Natural killer cell (primary cell): ENCODE results near the gene GCLC. TPM values are rescaled to one million over a fixed set of nuclear protein-coding genes. Genes with fewer than 3 reads are reported as not detected.

Experiments
- ATAC-seq, 3 donors: fragments of 150-1000 bp in 2 of 3; fragments of 200-7000 bp in 1 of 3; cut with Tn5 transposase; 1 replicate in 1 of 3; 2 replicates in 2 of 3; pipeline ENCODE4 v1.10.0; 2021; ENCODE audit warnings: mild to moderate bottlenecking in 2 of 3, moderate library complexity in 2 of 3
- DNase-seq, 2 donors: peaks; one replicate each; pipeline versions ENCODE4 v3.0.0 to v3.0.0-alpha.2; 2013 to 2021; ENCODE audit warnings: mixed read lengths in 1 of 2
- H3K27ac ChIP-seq: one replicate; pipeline ENCODE4 v1.5.1; 2013; ENCODE audit warnings: mild to moderate bottlenecking, low read length
- H3K27me3 ChIP-seq: one replicate; pipeline ENCODE4 v1.6.1; 2013; ENCODE audit warnings: low read length; ENCODE audit not compliant: control insufficient read depth, insufficient read depth
- H3K36me3 ChIP-seq: one replicate; pipeline ENCODE4 v1.6.1; 2013; ENCODE audit warnings: low read length; ENCODE audit not compliant: control insufficient read depth, insufficient read depth
- H3K4me1 ChIP-seq: one replicate; pipeline ENCODE4 v1.6.1; 2013; ENCODE audit warnings: low read length; ENCODE audit not compliant: control insufficient read depth, insufficient read depth
- H3K4me3 ChIP-seq: one replicate; pipeline ENCODE4 v1.5.1; 2013; ENCODE audit warnings: low read length
- H3K9me3 ChIP-seq: one replicate; pipeline ENCODE4 v1.6.1; 2013; ENCODE audit warnings: low read length; ENCODE audit not compliant: control insufficient read depth, insufficient read depth
- H3K27ac Mint-ChIP-seq, 2 donors: one replicate each; pipeline ENCODE4 v1.8.0; 2022; ENCODE audit warnings: mild to moderate bottlenecking in 2 of 2, mixed read lengths in 2 of 2, moderate library complexity in 1 of 2
- H3K27me3 Mint-ChIP-seq, 2 donors: one replicate each; pipeline ENCODE4 v1.8.0; 2022; ENCODE audit warnings: low read depth in 2 of 2, mixed read lengths in 2 of 2
- H3K36me3 Mint-ChIP-seq: one replicate; pipeline ENCODE4 v1.8.0; 2022; ENCODE audit warnings: mixed read lengths
- H3K4me1 Mint-ChIP-seq, 2 donors: one replicate each; pipeline ENCODE4 v1.8.0; 2022; ENCODE audit warnings: mixed read lengths in 2 of 2
- H3K4me3 Mint-ChIP-seq: one replicate; pipeline ENCODE4 v1.8.0; 2022; ENCODE audit warnings: mild to moderate bottlenecking, moderate library complexity, mixed read lengths
- H3K9me3 Mint-ChIP-seq, 2 donors: one replicate each; pipeline ENCODE4 v1.8.0; 2022; ENCODE audit warnings: mixed read lengths in 2 of 2
- WGBS: methylation state at CpG from one replicate; pipeline ENCODE4 v1.1.7; 2013; ENCODE audit warnings: missing lambda C conversion rate; ENCODE audit not compliant: insufficient coverage; 5-methylcytosine and 5-hydroxymethylcytosine counted together
- intact Hi-C: fragments of 100-400 bp; cut with micrococcal nuclease; formaldehyde crosslinking; loops from one replicate; pipeline ENCODE4 v1.14.2; 2022
- total RNA-seq, 4 donors: library from RNA; stranded (reverse); fragments of 120-200 nt in 1 of 4; gene quantifications; one replicate each; pipeline versions ENCODE4 v1.2.3 to v1.2.4, GENCODE V29; 2013 to 2022
- TF ChIP-seq, protein P1 (sequence below): fragments of 200-600 bp; IDR thresholded peaks from one replicate; pipeline ENCODE4 v1.8.0; 2022; ENCODE audit warnings: antibody characterized with exemption

GCLC gene
- total RNA-seq, 3 donors from 2014 or later (not counting 1 experiment from before 2014, with no cell fraction given), result 39.0 to 52.7 (median 39.2) TPM

DNA sequence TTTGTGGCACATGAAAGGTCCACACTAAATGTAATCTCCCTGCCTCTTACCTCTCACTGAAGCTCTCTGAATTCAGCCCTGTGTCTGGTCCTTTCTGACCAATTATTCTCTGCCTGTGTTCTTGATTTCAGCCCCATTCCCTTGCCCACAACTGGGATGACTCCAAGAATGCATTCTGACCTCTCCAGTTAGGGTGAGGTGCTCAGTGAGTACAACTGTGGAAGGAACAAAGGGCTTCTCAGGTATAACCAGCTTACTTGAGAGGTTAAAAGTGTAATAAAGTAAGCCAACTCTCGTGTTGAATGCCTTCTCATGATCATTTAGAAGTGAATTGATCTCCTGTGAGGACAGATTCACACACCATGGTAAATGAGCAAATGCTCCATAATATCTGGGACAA is 88.1 kb downstream of the GCLC start:
- 75% methylated on average over 1 of the region's 1 CpG for WGBS
- H3K9me3 Mint-ChIP-seq, result no peaks in the 10 kb centered on the region
- H3K27me3 Mint-ChIP-seq, result peaks cover 0 to 11% of the 10 kb centered on the region in 2 donors
- DNase-seq (no peak), ATAC-seq (no peak)
- Histone ChIP-seq H3K27me3 (no peaks in the 10 kb centered on the region), H3K9me3 (no peaks in the 10 kb centered on the region), H3K4me3 (no peak overlapping the region), H3K4me1 (no peaks in the 10 kb centered on the region), H3K27ac (no peak overlapping the region), H3K36me3 (no peaks in the 10 kb centered on the region)
- H3K4me3 Mint-ChIP-seq, result no peak overlapping the region
- intact Hi-C loops, result no loop called here
- TF ChIP-seq, protein P1, sequence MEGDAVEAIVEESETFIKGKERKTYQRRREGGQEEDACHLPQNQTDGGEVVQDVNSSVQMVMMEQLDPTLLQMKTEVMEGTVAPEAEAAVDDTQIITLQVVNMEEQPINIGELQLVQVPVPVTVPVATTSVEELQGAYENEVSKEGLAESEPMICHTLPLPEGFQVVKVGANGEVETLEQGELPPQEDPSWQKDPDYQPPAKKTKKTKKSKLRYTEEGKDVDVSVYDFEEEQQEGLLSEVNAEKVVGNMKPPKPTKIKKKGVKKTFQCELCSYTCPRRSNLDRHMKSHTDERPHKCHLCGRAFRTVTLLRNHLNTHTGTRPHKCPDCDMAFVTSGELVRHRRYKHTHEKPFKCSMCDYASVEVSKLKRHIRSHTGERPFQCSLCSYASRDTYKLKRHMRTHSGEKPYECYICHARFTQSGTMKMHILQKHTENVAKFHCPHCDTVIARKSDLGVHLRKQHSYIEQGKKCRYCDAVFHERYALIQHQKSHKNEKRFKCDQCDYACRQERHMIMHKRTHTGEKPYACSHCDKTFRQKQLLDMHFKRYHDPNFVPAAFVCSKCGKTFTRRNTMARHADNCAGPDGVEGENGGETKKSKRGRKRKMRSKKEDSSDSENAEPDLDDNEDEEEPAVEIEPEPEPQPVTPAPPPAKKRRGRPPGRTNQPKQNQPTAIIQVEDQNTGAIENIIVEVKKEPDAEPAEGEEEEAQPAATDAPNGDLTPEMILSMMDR, result no peak
- H3K27ac Mint-ChIP-seq, result no peak overlapping the region
- H3K4me1 Mint-ChIP-seq, result no peaks in the 10 kb centered on the region
- no peaks in the 10 kb centered on the region for H3K36me3 Mint-ChIP-seq

DNA sequence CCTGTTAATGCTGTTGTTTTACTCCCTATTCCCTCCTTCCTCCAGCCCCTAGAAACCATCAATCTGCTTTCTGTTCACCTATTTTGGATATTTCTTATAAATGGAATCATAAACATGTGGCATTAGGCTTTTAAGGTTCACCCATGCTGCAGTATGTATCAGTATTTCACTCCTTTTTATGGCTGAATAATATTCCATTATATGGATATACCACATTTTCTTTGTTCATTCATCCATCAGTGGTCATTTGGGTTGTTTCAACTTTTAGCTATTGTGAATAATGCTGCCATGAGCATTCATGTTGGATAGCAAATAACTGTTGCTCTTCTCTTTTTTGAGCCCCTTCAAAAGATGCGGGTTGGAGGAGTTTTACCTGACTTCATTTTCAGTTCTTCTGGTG is 89.2 kb downstream of the GCLC start:
- Mint-ChIP-seq H3K4me3 (no peak overlapping the region), H3K4me1 (no peaks in the 10 kb centered on the region), H3K36me3 (no peaks in the 10 kb centered on the region), H3K27ac (no peak overlapping the region), H3K27me3 (peaks cover 0 to 11% of the 10 kb centered on the region in 2 donors), H3K9me3 (no peaks in the 10 kb centered on the region)
- TF ChIP-seq, protein P1, result no peak
- no peak for DNase-seq
- H3K4me3 ChIP-seq, result no peak overlapping the region
- no peaks in the 10 kb centered on the region for H3K4me1 ChIP-seq
- H3K27ac ChIP-seq, result no peak overlapping the region
- no peaks in the 10 kb centered on the region for H3K36me3 ChIP-seq
- no peaks in the 10 kb centered on the region for H3K9me3 ChIP-seq
- intact Hi-C loops, result no loop called here
- 100% methylated on average over 1 of the region's 1 CpG for WGBS
- no peaks in the 10 kb centered on the region for H3K27me3 ChIP-seq
- ATAC-seq, result no peak

DNA sequence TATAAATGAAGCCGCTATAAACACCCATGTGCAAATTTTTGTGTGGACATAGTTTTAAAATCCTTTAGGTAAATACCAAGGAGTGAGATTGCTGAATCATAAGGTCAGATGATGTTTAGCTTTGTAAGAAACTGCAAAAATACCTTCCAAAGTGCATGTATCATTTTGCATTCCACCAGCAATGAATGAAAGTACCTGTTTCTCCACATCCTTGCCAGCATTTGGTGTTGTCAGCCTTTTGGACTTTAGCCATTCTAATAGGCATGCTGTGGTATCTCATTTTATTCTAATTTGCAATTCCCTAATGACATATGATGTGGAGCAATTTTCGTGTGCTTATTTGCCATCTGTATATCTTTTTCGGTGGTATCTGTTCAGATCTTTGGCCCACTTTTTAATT is 93.7 kb downstream of the GCLC start:
- H3K4me1 Mint-ChIP-seq, result no peaks in the 10 kb centered on the region
- Histone ChIP-seq H3K27ac (no peak overlapping the region), H3K27me3 (no peaks in the 10 kb centered on the region), H3K9me3 (no peaks in the 10 kb centered on the region), H3K4me3 (no peak overlapping the region), H3K4me1 (no peaks in the 10 kb centered on the region), H3K36me3 (no peaks in the 10 kb centered on the region)
- 70% methylated on average over 2 of the region's 3 CpGs for WGBS
- H3K36me3 Mint-ChIP-seq, result no peaks in the 10 kb centered on the region
- no peak overlapping the region for H3K27ac Mint-ChIP-seq
- H3K27me3 Mint-ChIP-seq, result no peaks in the 10 kb centered on the region
- H3K4me3 Mint-ChIP-seq, result no peak overlapping the region
- DNase-seq (no peak), ATAC-seq (no peak)
- intact Hi-C loops, result no loop called here
- no peaks in the 10 kb centered on the region for H3K9me3 Mint-ChIP-seq
- TF ChIP-seq, protein P1, result no peak

DNA sequence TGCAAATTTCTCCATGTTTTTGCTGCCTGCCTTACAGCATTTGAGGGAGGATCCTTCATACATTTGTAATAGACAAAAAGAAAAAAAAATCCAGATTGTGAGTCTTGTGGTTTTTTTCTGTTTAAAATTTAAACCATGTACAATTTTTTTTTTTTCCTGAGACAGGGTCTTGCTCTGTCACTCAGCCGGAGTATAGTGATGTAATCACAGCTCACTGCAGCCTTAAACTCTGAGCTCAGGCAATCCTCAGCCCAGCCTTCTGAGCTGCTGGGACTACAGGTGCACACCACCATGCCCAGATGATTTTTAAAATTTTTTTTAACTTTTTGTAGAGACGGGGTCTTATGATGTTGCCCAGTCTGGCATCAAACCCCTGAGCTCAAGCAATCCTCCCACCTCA is 97.0 kb downstream of the GCLC start:
- Mint-ChIP-seq H3K4me3 (no peak overlapping the region), H3K36me3 (no peaks in the 10 kb centered on the region), H3K27me3 (peaks cover 0 to 7% of the 10 kb centered on the region in 2 donors), H3K27ac (no peak overlapping the region), H3K4me1 (no peaks in the 10 kb centered on the region), H3K9me3 (no peaks in the 10 kb centered on the region)
- no peaks in the 10 kb centered on the region for H3K4me1 ChIP-seq
- TF ChIP-seq, protein P1, result no peak
- H3K4me3 ChIP-seq, result no peak overlapping the region
- ATAC-seq (no peak), DNase-seq (no peak)
- no peaks in the 10 kb centered on the region for H3K36me3 ChIP-seq
- no peak overlapping the region for H3K27ac ChIP-seq
- no peaks in the 10 kb centered on the region for H3K9me3 ChIP-seq
- intact Hi-C loops, result no loop called here
- no peaks in the 10 kb centered on the region for H3K27me3 ChIP-seq
- WGBS, result 89% methylated on average over 2 of the region's 2 CpGs
